ENCODE data around the gene RASL10A. TPM values are rescaled to one million over a fixed set of nuclear protein-coding genes. Genes with fewer than 3 reads are reported as not detected.

Gene RASL10A
- total RNA-seq, 2 donors from 2014 or later, result 2.0 TPM

Other genes starting within 250 kb of the RASL10A start
- under 1 TPM; 0.17 to 0.59 TPM for gene KREMEN1, start 242.7 kb downstream of the RASL10A start, total RNA-seq
- under 1 TPM; 0.67 to 0.71 TPM for gene EMID1, start 109.8 kb downstream of the RASL10A start, total RNA-seq
- 10 to 100 TPM; 33.6 to 69.0 TPM for gene RHBDD3, start 47.7 kb downstream of the RASL10A start, total RNA-seq
- gene EWSR1, start 47.4 kb downstream of the RASL10A start, total RNA-seq, result 100 to 1,000 TPM; 344 to 348 TPM
- gene GAS2L1, start 9.0 kb downstream of the RASL10A start, total RNA-seq, result under 1 TPM in 1 of 2 donors, not detected in 1; 0.43 TPM
- gene AP1B1, start 72.9 kb upstream of the RASL10A start, total RNA-seq, result 100 to 1,000 TPM in 1 of 2 donors, 10 to 100 TPM in 1; 95.7 to 106 TPM
- gene RFPL1, start 122.9 kb upstream of the RASL10A start, total RNA-seq, result not detected
- 1 to 10 TPM; 2.3 to 6.6 TPM for gene NEFH, start 164.5 kb upstream of the RASL10A start, total RNA-seq
- 10 to 100 TPM; 64.6 to 89.3 TPM for gene THOC5, start 238.1 kb upstream of the RASL10A start, total RNA-seq

All from natural killer cell treated with Interleukin-12 subunit alpha and Interleukin-12 subunit beta and Interleukin-15 and Interleukin-18, amount 100 ng/mL, for 72 hours (primary cell).